CD8-positive, alpha-beta memory T cell (primary cell): ENCODE measurements around the gene STK40. TPM values are rescaled to one million over a fixed set of nuclear protein-coding genes. Genes with fewer than 3 reads are reported as not detected.

Experiments
- CTCF ChIA-PET: fragments of 350-600 bp; sonication (Branson Sonifier 250); formaldehyde crosslinking; loops from one replicate; lab custom pipeline; 2021; ENCODE audit warnings: antibody characterized with exemption; lab: Charles Lee
- POLR2A ChIA-PET: fragments of 350-600 bp; sonication (Branson Sonifier 250); formaldehyde crosslinking; loops from one replicate; lab custom pipeline; 2021; ENCODE audit warnings: antibody characterized with exemption; lab: Charles Lee
- DNase-seq, 5 donors: peaks; one replicate each; pipeline versions ENCODE4 v3.0.0 to v3.0.0-alpha.2; 2020 to 2022; ENCODE audit warnings: mixed read lengths in 1 of 5
- H3K27ac ChIP-seq: one replicate; pipeline ENCODE4 v1.7.0; 2013; ENCODE audit warnings: low read depth, mild to moderate bottlenecking, low read length, moderate library complexity
- H3K27me3 ChIP-seq: 2 replicates; pipeline ENCODE4 v1.7.0; 2013; ENCODE audit warnings: low read length, mild to moderate bottlenecking; ENCODE audit not compliant: insufficient read depth, poor library complexity, severe bottlenecking
- H3K36me3 ChIP-seq: 2 replicates; pipeline ENCODE4 v1.7.0; 2013; ENCODE audit warnings: mild to moderate bottlenecking, low read length, moderate library complexity; ENCODE audit not compliant: insufficient read depth
- H3K4me1 ChIP-seq: 2 replicates; pipeline ENCODE4 v1.7.0; 2013; ENCODE audit warnings: mild to moderate bottlenecking, low read length, moderate library complexity; ENCODE audit not compliant: insufficient read depth
- H3K4me3 ChIP-seq: 2 replicates; pipeline ENCODE4 v1.7.0; 2013; ENCODE audit warnings: mild to moderate bottlenecking, low read length
- H3K9me3 ChIP-seq: 2 replicates; pipeline ENCODE4 v1.7.0; 2013; ENCODE audit warnings: mild to moderate bottlenecking, low read length
- H3K27ac Mint-ChIP-seq, 8 donors: one replicate each; pipeline ENCODE4 v1.8.0; 2020 to 2021; ENCODE audit warnings: mixed read lengths in 8 of 8, mild to moderate bottlenecking in 6 of 8, inconsistent platforms in 3 of 8, moderate library complexity in 3 of 8
- H3K27me3 Mint-ChIP-seq, 2 donors: one replicate each; pipeline ENCODE4 v1.8.0; 2020 to 2021; ENCODE audit warnings: mixed read lengths in 2 of 2, mild to moderate bottlenecking in 1 of 2, moderate library complexity in 1 of 2
- H3K36me3 Mint-ChIP-seq, 3 donors: one replicate each; pipeline ENCODE4 v1.8.0; 2020 to 2021; ENCODE audit warnings: mixed read lengths in 3 of 3, inconsistent platforms in 1 of 3, mild to moderate bottlenecking in 1 of 3
- H3K4me1 Mint-ChIP-seq, 3 donors: one replicate each; pipeline ENCODE4 v1.8.0; 2020 to 2021; ENCODE audit warnings: mixed read lengths in 3 of 3, inconsistent platforms in 1 of 3, mild to moderate bottlenecking in 1 of 3
- H3K4me3 Mint-ChIP-seq, 7 donors: one replicate each; pipeline ENCODE4 v1.8.0; 2020 to 2021; ENCODE audit warnings: mixed read lengths in 7 of 7, mild to moderate bottlenecking in 6 of 7, moderate library complexity in 4 of 7, inconsistent platforms in 2 of 7
- H3K9me3 Mint-ChIP-seq, 5 donors: one replicate each; pipeline ENCODE4 v1.8.0; 2020 to 2022; ENCODE audit warnings: mixed read lengths in 5 of 5, mild to moderate bottlenecking in 3 of 5, moderate library complexity in 2 of 5, inconsistent platforms in 1 of 5
- polyA plus RNA-seq: library from polyadenylated mRNA; unstranded; fragments of 300-500 nt; fragmentation: Illumina TruSeq; gene quantifications from one replicate; pipeline ENCODE4 v1.2.3, GENCODE V29; 2021
- total RNA-seq, 2 experiments: library from RNA; stranded (reverse); gene quantifications; one replicate each; pipeline ENCODE4 v1.2.3, GENCODE V29; 2021

Gene STK40
- total and polyA plus RNA-seq, 3 experiments from 2014 or later = 52.9 to 56.8 (median 53.7) TPM

DNA sequence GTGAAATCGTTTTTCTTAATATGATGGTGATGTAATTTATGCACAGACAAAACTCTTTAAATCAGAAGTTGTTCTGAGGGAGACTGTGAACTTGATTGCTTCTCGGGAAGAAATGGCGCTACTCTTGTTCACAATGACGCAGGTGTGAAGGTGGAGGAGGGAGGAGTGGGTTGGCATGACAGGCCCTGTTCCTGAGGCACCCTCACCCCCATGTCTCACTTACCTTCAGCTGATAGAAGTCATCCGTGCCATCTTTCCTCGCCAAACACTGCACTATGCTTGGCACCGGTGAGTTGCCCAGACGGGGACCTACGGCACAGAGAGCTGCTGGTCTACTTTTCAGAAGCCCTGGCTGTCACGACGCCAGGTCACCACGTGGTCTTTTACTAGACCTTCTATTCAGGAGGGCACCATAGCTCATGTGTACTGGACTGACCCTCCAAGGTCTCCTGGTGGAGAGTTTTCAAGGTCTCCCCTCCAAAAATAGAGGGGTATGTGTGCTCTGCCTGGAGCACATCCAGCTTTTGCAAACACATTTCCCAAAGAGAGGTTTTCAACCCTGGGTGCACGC is 27.1 kb downstream of the STK40 start:
- POLR2A ChIA-PET = no interaction called here
- Mint-ChIP-seq H3K9me3 (no peaks in the 10 kb centered on the region), H3K27ac (peak overlapping the region in 1 of 8 donors; percentile 65), H3K4me3 (no peak overlapping the region), H3K27me3 (peaks cover 0 to 2% of the 10 kb centered on the region in 2 donors), H3K36me3 (peaks cover 3 to 87% (median 16%) of the 10 kb centered on the region in 3 donors), H3K4me1 (peaks cover 0 to 7% (median 0%) of the 10 kb centered on the region in 3 donors)
- CTCF ChIA-PET = no interaction called here
- Histone ChIP-seq H3K4me1 (peaks cover 9% of the 10 kb centered on the region), H3K27me3 (no peaks in the 10 kb centered on the region), H3K27ac (no peak overlapping the region), H3K9me3 (no peaks in the 10 kb centered on the region), H3K36me3 (peaks cover 48% of the 10 kb centered on the region), H3K4me3 (no peak overlapping the region)
- no peak for DNase-seq

DNA sequence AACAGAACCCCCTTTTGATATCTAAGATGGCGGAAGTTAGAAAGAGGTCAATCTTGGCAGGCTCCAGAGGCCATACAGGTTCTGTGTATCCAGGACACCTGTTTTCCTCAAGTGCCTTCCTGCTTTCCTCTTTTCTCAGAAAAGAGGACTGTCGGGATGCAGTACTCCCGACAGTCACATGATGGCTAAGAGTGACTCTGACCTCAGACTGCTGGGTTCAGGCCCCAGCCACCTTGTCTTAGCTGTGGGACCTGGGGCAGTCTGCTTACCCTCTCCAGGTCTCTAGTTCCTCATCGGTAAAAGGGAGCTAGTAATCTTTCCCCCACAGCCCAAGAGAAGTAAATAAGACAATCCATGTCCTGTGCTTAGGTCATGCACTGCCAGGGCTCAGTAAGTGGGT is 29.9 kb downstream of the STK40 start:
- ChIA-PET POLR2A (no interaction called here), CTCF (interaction anchor here (3.3 kb wide), 1 partner anchor 12 kb away, joined by 11 read pairs; no protein-coding TSS in a partner anchor)
- Mint-ChIP-seq H3K9me3 (no peaks in the 10 kb centered on the region), H3K36me3 (peaks cover 0 to 82% (median 14%) of the 10 kb centered on the region in 3 donors), H3K27ac (peak overlapping the region in 4 of 8 donors; percentile 0 to 57 (median 30)), H3K4me3 (no peak overlapping the region), H3K27me3 (peaks cover 0 to 2% of the 10 kb centered on the region in 2 donors), H3K4me1 (peaks cover 4 to 13% (median 6%) of the 10 kb centered on the region in 3 donors)
- DNase-seq = no peak
- Histone ChIP-seq H3K4me1 (peaks cover 19% of the 10 kb centered on the region), H3K9me3 (no peaks in the 10 kb centered on the region), H3K27ac (no peak overlapping the region), H3K36me3 (peaks cover 46% of the 10 kb centered on the region), H3K27me3 (no peaks in the 10 kb centered on the region), H3K4me3 (no peak overlapping the region)

DNA sequence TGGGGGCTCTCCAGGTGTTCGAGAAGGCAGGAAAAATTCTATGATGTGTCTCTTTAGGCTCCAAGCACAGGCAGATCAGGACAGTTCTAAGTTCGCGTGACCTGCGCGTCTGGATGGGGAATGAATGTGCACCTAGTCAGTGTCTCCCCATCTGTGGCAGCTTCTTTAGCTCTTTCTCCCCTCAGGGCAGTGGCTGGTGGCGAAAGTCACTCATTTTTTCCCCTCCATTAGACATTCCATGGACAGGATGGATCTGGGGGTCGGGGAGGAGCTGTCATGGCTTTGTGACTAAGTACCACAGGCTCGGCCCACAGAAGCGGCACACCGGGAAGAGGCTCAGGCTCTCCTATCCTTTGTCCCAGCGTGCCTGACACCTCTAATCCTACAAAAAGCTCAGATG is 31.2 kb downstream of the STK40 start:
- H3K27ac ChIP-seq = no peak overlapping the region
- H3K36me3 Mint-ChIP-seq = peaks cover 0 to 80% (median 10%) of the 10 kb centered on the region in 3 donors
- H3K27ac Mint-ChIP-seq = peak overlapping the region in 1 of 8 donors; percentile 24
- peaks cover 25% of the 10 kb centered on the region for H3K4me1 ChIP-seq
- peaks cover 46% of the 10 kb centered on the region for H3K36me3 ChIP-seq
- H3K4me3 Mint-ChIP-seq = no peak overlapping the region
- H3K27me3 Mint-ChIP-seq = peaks cover 0 to 2% of the 10 kb centered on the region in 2 donors
- no peak for DNase-seq
- no peak overlapping the region for H3K4me3 ChIP-seq
- H3K9me3 ChIP-seq = no peaks in the 10 kb centered on the region
- H3K9me3 Mint-ChIP-seq = no peaks in the 10 kb centered on the region
- H3K4me1 Mint-ChIP-seq = peaks cover 8 to 12% (median 11%) of the 10 kb centered on the region in 3 donors
- CTCF ChIA-PET = interaction anchor here (1.0 to 3.3 kb wide), 2 partner anchors 12 to 14 kb away, joined by 5 to 11 read pairs; no protein-coding TSS in a partner anchor
- POLR2A ChIA-PET = interaction anchor here (0.5 kb wide), 1 partner anchor 83 kb away, joined by 3 read pairs; no protein-coding TSS in a partner anchor
- H3K27me3 ChIP-seq = no peaks in the 10 kb centered on the region

DNA sequence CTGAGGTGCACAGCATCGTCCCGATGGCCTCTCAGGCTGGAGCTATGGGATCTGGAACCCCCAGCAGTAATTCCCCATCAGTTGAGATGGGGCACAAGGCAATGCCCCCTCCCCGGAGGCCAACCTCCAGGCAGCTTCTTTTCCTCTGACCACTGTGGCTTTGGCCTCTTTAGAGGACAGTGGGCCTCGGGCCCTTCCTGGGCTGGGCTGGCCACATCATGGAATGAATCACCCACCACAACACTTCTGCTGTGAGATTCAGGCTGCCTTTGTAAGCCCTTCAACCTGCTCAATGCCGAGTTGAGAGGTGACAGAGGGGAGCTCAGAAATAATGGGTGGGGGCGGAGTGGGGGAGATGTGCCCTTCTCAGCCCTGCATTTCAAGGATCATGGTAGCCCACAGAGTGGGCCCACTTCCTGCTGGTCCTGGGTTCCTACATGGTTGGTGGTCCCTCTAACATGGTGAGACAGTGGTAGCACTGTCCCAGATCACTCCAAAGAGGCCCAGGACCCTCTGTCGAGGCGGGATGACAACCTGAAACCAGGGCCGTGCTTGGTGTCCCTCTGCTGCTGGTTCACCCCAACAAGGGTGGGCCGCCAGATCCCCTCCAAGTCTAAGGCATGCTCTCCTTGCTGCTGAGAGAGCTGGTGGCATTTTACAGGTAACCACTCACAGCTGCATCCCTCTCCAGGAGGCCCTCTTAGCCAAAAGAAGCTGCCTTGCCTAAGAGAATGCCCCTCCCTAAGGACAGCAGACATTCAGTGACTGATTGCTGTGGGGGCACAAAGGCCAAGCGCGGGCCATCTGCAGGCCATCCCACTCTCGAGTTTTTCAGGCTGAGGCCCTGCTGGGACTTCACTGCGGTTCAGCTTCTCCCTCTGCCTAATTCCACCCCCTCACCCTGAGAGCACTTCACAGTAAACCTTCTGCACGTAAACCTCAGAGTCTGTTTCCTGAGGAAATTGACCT is 32.5 kb downstream of the STK40 start:
- no peak overlapping the region for H3K4me3 Mint-ChIP-seq
- peaks cover 0 to 2% of the 10 kb centered on the region in 2 donors for H3K27me3 Mint-ChIP-seq
- no peaks in the 10 kb centered on the region for H3K9me3 ChIP-seq
- H3K27me3 ChIP-seq = no peaks in the 10 kb centered on the region
- H3K4me1 ChIP-seq = peaks cover 21% of the 10 kb centered on the region
- DNase-seq = no peak
- H3K4me3 ChIP-seq = no peak overlapping the region
- no peak overlapping the region for H3K27ac ChIP-seq
- H3K4me1 Mint-ChIP-seq = peaks cover 8 to 11% (median 11%) of the 10 kb centered on the region in 3 donors
- peaks cover 3 to 78% (median 13%) of the 10 kb centered on the region in 3 donors for H3K36me3 Mint-ChIP-seq
- ChIA-PET POLR2A (no interaction called here), CTCF (interaction anchor here (1.3 to 3.3 kb wide), 2 partner anchors 11 to 15 kb away, joined by 5 to 11 read pairs; no protein-coding TSS in a partner anchor)
- peaks cover 45% of the 10 kb centered on the region for H3K36me3 ChIP-seq
- H3K9me3 Mint-ChIP-seq = no peaks in the 10 kb centered on the region
- H3K27ac Mint-ChIP-seq = peak overlapping the region in 3 of 8 donors; percentile 38 to 94 (median 52)

DNA sequence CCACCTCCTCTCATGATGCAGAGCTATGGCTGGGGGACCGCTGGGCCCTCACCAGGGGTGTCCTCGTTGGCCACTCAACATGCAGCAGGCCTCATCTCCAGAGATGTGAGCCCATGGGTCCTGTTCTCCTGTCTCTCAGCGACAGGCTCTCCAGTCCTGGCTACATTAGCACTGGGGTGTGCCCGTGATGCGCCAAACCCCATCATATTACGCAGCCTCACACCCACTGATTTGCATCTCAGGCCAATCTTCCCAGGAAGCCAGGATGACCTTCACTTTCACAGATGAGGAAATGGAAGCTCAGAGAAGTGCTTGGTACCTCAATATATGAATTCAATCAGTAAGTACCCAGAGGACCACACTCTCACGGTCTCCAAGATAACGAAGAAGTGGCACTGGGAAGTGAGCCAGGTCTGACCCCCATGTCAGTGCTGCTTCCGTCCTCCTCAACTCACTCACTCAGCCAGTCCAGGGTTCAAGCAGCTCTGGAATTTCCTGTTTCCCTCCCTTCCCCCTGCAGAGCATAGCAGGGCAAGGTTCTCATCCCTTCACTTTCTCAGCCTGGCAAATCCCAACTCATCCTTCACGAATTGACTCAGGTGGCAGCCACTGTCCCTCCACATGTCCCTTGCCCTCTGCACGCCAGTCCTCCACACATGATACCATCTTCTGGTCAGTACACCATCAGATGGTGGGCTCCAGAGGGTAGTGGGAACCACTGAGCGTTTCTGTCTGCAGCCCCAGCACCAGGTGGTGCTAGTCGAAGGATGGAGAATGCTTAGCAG is 33.4 kb downstream of the STK40 start:
- H3K27me3 Mint-ChIP-seq = peaks cover 0 to 2% of the 10 kb centered on the region in 2 donors
- H3K36me3 Mint-ChIP-seq = peaks cover 5 to 77% (median 17%) of the 10 kb centered on the region in 3 donors
- no peak for DNase-seq
- Histone ChIP-seq H3K9me3 (no peaks in the 10 kb centered on the region), H3K4me3 (no peak overlapping the region), H3K27ac (no peak overlapping the region), H3K4me1 (peaks cover 21% of the 10 kb centered on the region), H3K36me3 (peaks cover 45% of the 10 kb centered on the region), H3K27me3 (no peaks in the 10 kb centered on the region)
- ChIA-PET CTCF (interaction anchor here (1.3 kb wide), 1 partner anchor 10 kb away, joined by 5 read pairs; no protein-coding TSS in a partner anchor), POLR2A (no interaction called here)
- H3K4me3 Mint-ChIP-seq = no peak overlapping the region
- H3K4me1 Mint-ChIP-seq = peaks cover 8 to 11% (median 11%) of the 10 kb centered on the region in 3 donors
- H3K9me3 Mint-ChIP-seq = no peaks in the 10 kb centered on the region
- peak overlapping the region in 4 of 8 donors; percentile 12 to 94 (median 50) for H3K27ac Mint-ChIP-seq

DNA sequence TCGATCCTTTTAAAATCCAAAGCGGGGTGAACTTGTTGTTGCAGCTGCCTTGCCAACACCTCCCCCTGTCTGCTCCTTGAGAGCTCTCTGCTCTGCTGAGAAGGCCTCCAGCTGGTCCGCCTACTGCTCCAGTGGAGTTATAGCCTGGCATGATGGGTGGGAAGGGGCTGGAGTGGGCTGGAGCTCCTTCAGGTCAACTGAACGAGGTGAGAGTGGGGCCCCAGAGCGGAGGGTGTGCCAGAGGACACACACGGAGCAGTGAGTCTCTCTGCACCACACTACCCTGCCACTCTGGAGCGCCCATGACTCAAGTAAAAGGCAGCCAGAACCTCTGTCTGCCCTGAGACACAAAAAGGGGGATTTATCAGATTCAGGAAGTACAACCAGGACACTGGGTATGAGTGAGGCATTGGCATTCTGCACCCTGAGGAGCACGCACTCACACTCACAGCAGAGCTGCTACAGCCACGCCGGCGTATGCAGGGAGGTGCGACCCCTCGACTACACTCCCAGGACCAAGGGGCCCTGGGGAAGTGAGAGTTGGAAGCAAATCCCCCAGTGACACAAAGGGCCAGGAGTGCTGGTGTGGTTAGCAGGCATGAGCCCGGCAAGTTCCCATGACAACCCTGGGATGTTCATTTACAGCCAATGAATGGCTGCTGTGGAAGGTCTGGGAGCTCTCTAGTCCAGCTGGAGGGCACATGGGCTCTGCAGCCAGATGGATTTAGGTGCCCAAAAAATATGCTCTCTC is 34.3 kb downstream of the STK40 start:
- Histone ChIP-seq H3K4me3 (no peak overlapping the region), H3K4me1 (peaks cover 21% of the 10 kb centered on the region), H3K9me3 (no peaks in the 10 kb centered on the region), H3K27ac (no peak overlapping the region), H3K36me3 (peaks cover 43% of the 10 kb centered on the region), H3K27me3 (no peaks in the 10 kb centered on the region)
- peaks cover 8 to 11% (median 11%) of the 10 kb centered on the region in 3 donors for H3K4me1 Mint-ChIP-seq
- CTCF ChIA-PET = interaction anchor here (1.1 to 1.5 kb wide), 4 partner anchors 9 to 68 kb away, joined by 3 to 5 read pairs (median 4); no protein-coding TSS in a partner anchor
- H3K4me3 Mint-ChIP-seq = no peak overlapping the region
- POLR2A ChIA-PET = no interaction called here
- H3K36me3 Mint-ChIP-seq = peaks cover 5 to 77% (median 20%) of the 10 kb centered on the region in 3 donors
- H3K27me3 Mint-ChIP-seq = no peaks in the 10 kb centered on the region
- H3K9me3 Mint-ChIP-seq = no peaks in the 10 kb centered on the region
- DNase-seq = no peak
- H3K27ac Mint-ChIP-seq = peak overlapping the region in 1 of 8 donors; percentile 59
